ENCODE results near the gene TMEM243.

The TMEM243 gene

DNA sequence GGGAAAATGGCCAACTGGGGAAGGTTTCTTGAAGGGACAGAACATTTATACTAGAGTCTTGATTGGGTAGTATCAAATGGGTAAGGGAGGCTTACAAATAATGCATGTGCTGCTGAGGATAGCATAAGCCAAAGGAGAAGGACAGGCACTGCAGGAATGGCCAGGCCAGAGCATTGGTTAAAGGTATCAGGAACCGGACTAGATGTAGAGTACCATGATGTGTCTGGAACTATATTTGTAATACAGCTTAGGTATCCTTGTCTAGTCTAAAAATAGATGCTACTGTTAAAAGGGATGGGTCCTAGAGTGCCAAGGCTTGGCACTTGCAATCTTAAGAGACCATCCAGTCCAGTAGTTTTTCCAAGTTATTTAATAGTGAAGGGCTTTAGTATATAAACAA, 20.3 kb downstream of the TMEM243 start:
- peaks cover 40% of the 10 kb centered on the region for H3K36me3 ChIP-seq (replicated peaks)

DNA sequence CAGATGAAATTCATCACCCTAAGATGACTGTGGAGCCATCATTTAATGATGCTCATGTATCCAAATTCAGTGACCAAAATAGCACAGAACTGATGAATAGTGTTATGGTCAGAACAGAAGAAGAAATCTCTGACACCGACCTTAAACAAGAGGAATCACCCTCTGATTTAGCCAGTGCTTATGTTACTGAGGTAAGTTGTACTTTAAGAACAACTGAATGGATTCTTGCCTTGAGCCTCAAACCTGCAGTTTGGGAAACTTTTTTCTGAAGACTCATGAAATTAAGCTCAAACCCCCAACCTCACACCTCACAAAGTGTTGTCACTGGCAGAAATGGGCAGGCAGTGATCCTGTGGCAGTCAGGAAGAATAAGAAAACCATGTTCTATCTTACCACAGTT, 25.6 kb downstream of the TMEM243 start:
- Histone ChIP-seq H3K27me3 (replicated peaks) (no peaks in the 10 kb centered on the region), H3K36me3 (replicated peaks) (peaks cover 70% of the 10 kb centered on the region), H3K4me3 (ENCODE audit: low read depth, low read length) (no peak overlapping the region), H3K27ac (no peak overlapping the region)
- no peak for DNase-seq
- in situ Hi-C loops (cut with HindIII; ENCODE audit: low pct_ligation_motif_present, low sequenced_read_pairs), result no loop called here
- TF ChIP-seq, protein P1, sequence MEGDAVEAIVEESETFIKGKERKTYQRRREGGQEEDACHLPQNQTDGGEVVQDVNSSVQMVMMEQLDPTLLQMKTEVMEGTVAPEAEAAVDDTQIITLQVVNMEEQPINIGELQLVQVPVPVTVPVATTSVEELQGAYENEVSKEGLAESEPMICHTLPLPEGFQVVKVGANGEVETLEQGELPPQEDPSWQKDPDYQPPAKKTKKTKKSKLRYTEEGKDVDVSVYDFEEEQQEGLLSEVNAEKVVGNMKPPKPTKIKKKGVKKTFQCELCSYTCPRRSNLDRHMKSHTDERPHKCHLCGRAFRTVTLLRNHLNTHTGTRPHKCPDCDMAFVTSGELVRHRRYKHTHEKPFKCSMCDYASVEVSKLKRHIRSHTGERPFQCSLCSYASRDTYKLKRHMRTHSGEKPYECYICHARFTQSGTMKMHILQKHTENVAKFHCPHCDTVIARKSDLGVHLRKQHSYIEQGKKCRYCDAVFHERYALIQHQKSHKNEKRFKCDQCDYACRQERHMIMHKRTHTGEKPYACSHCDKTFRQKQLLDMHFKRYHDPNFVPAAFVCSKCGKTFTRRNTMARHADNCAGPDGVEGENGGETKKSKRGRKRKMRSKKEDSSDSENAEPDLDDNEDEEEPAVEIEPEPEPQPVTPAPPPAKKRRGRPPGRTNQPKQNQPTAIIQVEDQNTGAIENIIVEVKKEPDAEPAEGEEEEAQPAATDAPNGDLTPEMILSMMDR (IDR thresholded peaks at IDR 0.05; ENCODE audit: low read depth, low read length, missing control alignments), result no peak

More for the DNA sequence above, 20.3 kb downstream of the TMEM243 start:
- no peak overlapping the region for H3K27ac ChIP-seq
- H3K4me3 ChIP-seq (ENCODE audit: low read depth, low read length), result no peak overlapping the region
- in situ Hi-C loops (cut with HindIII; ENCODE audit: low pct_ligation_motif_present, low sequenced_read_pairs), result no loop called here
- no peaks in the 10 kb centered on the region for H3K27me3 ChIP-seq (replicated peaks)
- DNase-seq, result no peak
- TF ChIP-seq, protein P1 (IDR thresholded peaks at IDR 0.05; ENCODE audit: low read depth, low read length, missing control alignments), result no peak

GRCh38 chr7:87192784-87193487, 26.6 kb downstream of the TMEM243 start:
- Histone ChIP-seq H3K4me3 (ENCODE audit: low read depth, low read length) (no peak overlapping the region), H3K27ac (no peak overlapping the region), H3K27me3 (replicated peaks) (no peaks in the 10 kb centered on the region), H3K36me3 (replicated peaks) (peaks cover 77% of the 10 kb centered on the region)
- no peak for DNase-seq
- TF ChIP-seq, protein P1 (IDR thresholded peaks at IDR 0.05; ENCODE audit: low read depth, low read length, missing control alignments), result no peak
- in situ Hi-C loops (cut with HindIII; ENCODE audit: low pct_ligation_motif_present, low sequenced_read_pairs), result no loop called here

- in situ Hi-C loops (cut with HindIII; ENCODE audit: low pct_ligation_motif_present, low sequenced_read_pairs), result no loop called here
- Histone ChIP-seq H3K36me3 (replicated peaks) (peaks cover 74% of the 10 kb centered on the region), H3K27me3 (replicated peaks) (no peaks in the 10 kb centered on the region), H3K27ac (no peak overlapping the region), H3K4me3 (ENCODE audit: low read depth, low read length) (no peak overlapping the region)
- no peak for DNase-seq
- TF ChIP-seq, protein P1 (IDR thresholded peaks at IDR 0.05; ENCODE audit: low read depth, low read length, missing control alignments), result no peak
Measured at GRCh38 chr7:87190783-87191182, 28.7 kb downstream of the TMEM243 start.

DNA sequence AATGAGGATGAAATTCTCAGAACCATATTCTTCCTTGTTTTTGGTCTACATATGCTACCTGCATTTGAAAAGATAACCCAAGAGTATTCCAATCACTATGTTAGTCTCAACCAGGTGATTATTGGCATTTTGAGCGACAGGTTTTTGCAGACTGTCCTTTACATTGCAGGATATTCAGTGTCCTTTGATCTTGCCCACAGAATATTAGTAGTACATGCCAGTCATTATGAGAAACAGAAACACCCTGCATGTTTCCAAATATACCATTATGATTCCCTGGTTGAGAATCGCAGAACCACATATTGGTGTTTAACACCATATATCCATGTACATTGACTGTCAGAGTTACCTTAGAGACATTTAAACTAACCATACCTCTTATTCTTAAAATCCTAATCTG, 30.6 kb downstream of the TMEM243 start:
- no peak for DNase-seq
- Histone ChIP-seq H3K36me3 (replicated peaks) (peaks cover 69% of the 10 kb centered on the region), H3K27ac (no peak overlapping the region), H3K27me3 (replicated peaks) (no peaks in the 10 kb centered on the region), H3K4me3 (ENCODE audit: low read depth, low read length) (no peak overlapping the region)
- TF ChIP-seq, protein P1 (IDR thresholded peaks at IDR 0.05; ENCODE audit: low read depth, low read length, missing control alignments), result no peak
- in situ Hi-C loops (cut with HindIII; ENCODE audit: low pct_ligation_motif_present, low sequenced_read_pairs), result no loop called here

DNA sequence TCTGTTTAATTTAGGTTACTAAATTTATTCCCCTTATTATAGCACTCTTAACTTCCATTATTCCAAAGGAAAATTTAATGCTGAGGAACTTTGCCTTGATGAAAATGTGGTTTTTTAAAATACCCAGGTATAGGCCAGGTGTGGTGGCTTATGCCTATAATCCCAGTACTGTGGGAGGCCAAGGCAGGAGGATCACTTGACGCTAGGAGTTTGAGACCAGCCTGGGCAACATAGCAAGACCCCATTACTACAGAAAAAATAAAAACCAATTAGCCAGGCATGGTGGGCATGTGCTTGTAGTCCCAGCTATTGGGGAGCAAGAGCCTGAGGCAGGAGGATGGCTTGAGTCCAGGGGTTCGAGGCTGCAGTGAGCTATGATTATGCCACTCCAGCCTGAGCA, 32.4 kb downstream of the TMEM243 start:
- H3K27ac ChIP-seq, result no peak overlapping the region
- no peaks in the 10 kb centered on the region for H3K27me3 ChIP-seq (replicated peaks)
- DNase-seq, result no peak
- no peak overlapping the region for H3K4me3 ChIP-seq (ENCODE audit: low read depth, low read length)
- H3K36me3 ChIP-seq (replicated peaks), result peaks cover 73% of the 10 kb centered on the region
- in situ Hi-C loops (cut with HindIII; ENCODE audit: low pct_ligation_motif_present, low sequenced_read_pairs), result no loop called here
- TF ChIP-seq, protein P1 (IDR thresholded peaks at IDR 0.05; ENCODE audit: low read depth, low read length, missing control alignments), result no peak

Data from brain microvascular endothelial cell (primary cell).